ENCODE data around the gene NSUN7.

DNA sequence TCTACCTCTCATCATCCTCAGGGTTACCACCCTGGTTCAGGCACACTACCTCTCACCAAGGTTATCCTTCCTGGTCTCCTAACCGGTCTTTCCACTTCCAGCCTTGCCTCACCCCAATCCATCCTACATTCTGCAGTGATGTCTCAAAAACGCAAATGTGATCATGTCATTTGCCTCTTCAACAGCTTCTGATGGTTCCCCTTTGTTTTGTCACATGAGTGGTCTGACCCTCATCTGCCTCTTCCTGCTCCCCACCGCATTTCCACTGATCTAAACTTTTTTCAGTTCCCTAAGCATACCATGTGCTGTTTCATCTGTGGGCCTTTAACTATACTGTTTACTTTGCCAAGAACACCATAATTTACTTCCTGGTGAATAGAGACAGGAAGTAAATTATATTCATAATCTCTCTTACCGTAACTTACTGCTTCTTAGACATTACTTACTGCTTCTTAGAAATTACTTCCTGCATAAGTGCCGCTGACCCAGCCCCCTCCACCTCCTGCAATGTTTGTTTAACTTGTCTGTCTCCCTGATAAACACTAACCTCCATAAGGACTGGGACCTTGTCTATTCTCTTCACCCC is 27.1 kb upstream of the NSUN7 start:
- TF ChIP-seq CTCF (conservative IDR thresholded peaks at IDR 0.05 in 1 of 2, IDR thresholded peaks at IDR 0.05 in 1 of 2; ENCODE audit: low read depth in 1 of 2, low read length in 2 of 2) (no peak), EZH2 (IDR thresholded peaks at IDR 0.05; ENCODE audit: low read length, missing control alignments) (no peak)

All from fibroblast of lung (primary cell).